ENCODE measurements around the gene MCF2L. TPM values are rescaled to one million over a fixed set of nuclear protein-coding genes. Genes with fewer than 3 reads are reported as not detected.

MCF2L gene
- total and polyA plus RNA-seq, 12 donors = 29.6 to 99.8 (median 45.3) TPM

- Histone ChIP-seq H3K9me3 (no peaks in the 10 kb centered on the region), H3K4me3 (no peak overlapping the region), H3K36me3 (no peaks in the 10 kb centered on the region), H3K27me3 (peaks cover 0 to 3% (median 0%) of the 10 kb centered on the region in 7 donors), H3K4me1 (peaks cover 4 to 39% (median 12%) of the 10 kb centered on the region in 9 donors), H3K27ac (peak overlapping the region in 2 of 10 donors; percentile 90 to 96)
- intact Hi-C loops (cut with DNase I) = loop anchor here in 1 of 10 donors (10.0 kb wide), 1 partner anchor 48 kb away; no protein-coding TSS in a partner anchor
- WGBS, 2 donors = 77 to 79% methylated on average over 19 of the region's 19 CpGs
- DNase-seq (no peak), ATAC-seq (no peak)
- no peak for TF ChIP-seq CTCF (IDR thresholded peaks at IDR 0.05)
Observed at GRCh38 chr13:112956571-112957294, 12.3 kb upstream of the MCF2L start.

- peak overlapping the region in 3 of 10 donors; percentile 80 to 96 (median 90) for H3K27ac ChIP-seq
Observed at GRCh38 chr13:112957295-112957677, 11.7 kb upstream of the MCF2L start.

GRCh38 chr13:112958127-112958989 lies 10.7 kb upstream of the MCF2L start:
- Histone ChIP-seq H3K36me3 (no peaks in the 10 kb centered on the region), H3K4me1 (peaks cover 4 to 45% (median 12%) of the 10 kb centered on the region in 9 donors), H3K9me3 (no peaks in the 10 kb centered on the region), H3K4me3 (peak overlapping the region in 3 of 10 donors; percentile 10 to 27 (median 17)), H3K27me3 (peaks cover 0 to 3% (median 0%) of the 10 kb centered on the region in 7 donors), H3K27ac (peak overlapping the region; percentile 70 to 96 (median 88))
- DNase-seq = no peak
- peak in 7 of 8 donors; percentile 18 to 82 (median 57) for ATAC-seq
- intact Hi-C loops (cut with DNase I) = loop anchor here in 3 of 10 donors (2.0 to 10.0 kb wide), 2 partner anchors 20 to 46 kb away; no protein-coding TSS in a partner anchor
- 65 to 76% methylated on average over 29 of the region's 29 CpGs for WGBS, 2 donors
- TF ChIP-seq CTCF (IDR thresholded peaks at IDR 0.05) = no peak

More at GRCh38 chr13:112957295-112957677, 11.7 kb upstream of the MCF2L start:
- no peak for TF ChIP-seq CTCF (IDR thresholded peaks at IDR 0.05)
- ATAC-seq (no peak), DNase-seq (no peak)
- Histone ChIP-seq H3K4me3 (no peak overlapping the region), H3K27me3 (peaks cover 0 to 3% (median 0%) of the 10 kb centered on the region in 7 donors), H3K36me3 (no peaks in the 10 kb centered on the region), H3K9me3 (no peaks in the 10 kb centered on the region), H3K4me1 (peaks cover 4 to 40% (median 12%) of the 10 kb centered on the region in 9 donors)
- intact Hi-C loops (cut with DNase I) = loop anchor here in 1 of 10 donors (10.0 kb wide), 1 partner anchor 48 kb away; no protein-coding TSS in a partner anchor
- 80 to 86% methylated on average over 12 of the region's 12 CpGs for WGBS, 2 donors

GRCh38 chr13:112959206-112959605 lies 9.8 kb upstream of the MCF2L start:
- DNase-seq (peak in 1 of 2 donors; percentile 79), ATAC-seq (peak; percentile 72 to 90 (median 88))
- peak overlapping the region; percentile 70 to 96 (median 88) for H3K27ac ChIP-seq
- H3K27me3 ChIP-seq = no peaks in the 10 kb centered on the region
- no peaks in the 10 kb centered on the region for H3K9me3 ChIP-seq
- intact Hi-C loops (cut with DNase I) = loop anchor here in 3 of 10 donors (1.0 to 10.0 kb wide), 3 partner anchors 20 to 64 kb away; no protein-coding TSS in a partner anchor
- no peak for TF ChIP-seq CTCF (IDR thresholded peaks at IDR 0.05)
- peaks cover 4 to 53% (median 12%) of the 10 kb centered on the region in 9 donors for H3K4me1 ChIP-seq
- WGBS, 2 donors = 35 to 50% methylated on average over 11 of the region's 11 CpGs
- no peaks in the 10 kb centered on the region for H3K36me3 ChIP-seq
- peak overlapping the region in 2 of 10 donors; percentile 17 to 27 for H3K4me3 ChIP-seq
